CD14-positive monocyte (primary cell): ENCODE results near the gene SHISAL1. TPM values are rescaled to one million over a fixed set of nuclear protein-coding genes. Genes with fewer than 3 reads are reported as not detected.

Experiments used
- DNase-seq, 3 donors: peaks; one replicate each; pipeline ENCODE4 v3.0.0-alpha.2; 2011 to 2022
- H2AFZ ChIP-seq: 2 replicates; pipeline ENCODE4 v1.6.0; 2012; ENCODE audit warnings: mild to moderate bottlenecking, low read depth, low read length, inconsistent platforms; ENCODE audit not compliant: insufficient read depth, poor library complexity, severe bottlenecking
- H3K27ac ChIP-seq, 2 donors: 1 replicate in 1 of 2; 2 replicates in 1 of 2; pipeline ENCODE4 v1.5.1; 2012 to 2013; ENCODE audit warnings: low read length in 2 of 2, control low read depth in 1 of 2, inconsistent platforms in 1 of 2, low read depth in 1 of 2, mild to moderate bottlenecking in 1 of 2
- H3K27me3 ChIP-seq, 2 donors: one replicate each; pipeline versions ENCODE4 v1.6.0 to v1.6.1; 2011 to 2013; ENCODE audit warnings: low read length in 2 of 2; ENCODE audit not compliant: control insufficient read depth in 2 of 2, insufficient read depth in 2 of 2
- H3K36me3 ChIP-seq, 2 donors: replicated peaks in 1 of 2; 1 replicate in 1 of 2; 2 replicates in 1 of 2; pipeline versions ENCODE4 v1.5.1 to v1.6.1; 2012 to 2013; ENCODE audit warnings: low read length in 2 of 2, control low read depth in 1 of 2, inconsistent platforms in 1 of 2, mild to moderate bottlenecking in 1 of 2; ENCODE audit not compliant: insufficient read depth in 2 of 2, control insufficient read depth in 1 of 2
- H3K4me1 ChIP-seq, 2 donors: 1 replicate in 1 of 2; 2 replicates in 1 of 2; pipeline versions ENCODE4 v1.5.1 to v1.6.1; 2012 to 2013; ENCODE audit warnings: low read length in 2 of 2, control low read depth in 1 of 2, inconsistent platforms in 1 of 2, mild to moderate bottlenecking in 1 of 2, moderate library complexity in 1 of 2; ENCODE audit not compliant: insufficient read depth in 2 of 2, control insufficient read depth in 1 of 2
- H3K4me2 ChIP-seq: replicated peaks from 2 replicates; pipeline ENCODE3; 2012; ENCODE audit warnings: low read length, moderate library complexity, mild to moderate bottlenecking; ENCODE audit not compliant: poor library complexity, severe bottlenecking; ENCODE audit errors: extremely low read depth
- H3K4me3 ChIP-seq, 3 experiments: fragments of 200-600 bp in 1 of 3; sonication (generic) in 1 of 3; replicated peaks in 1 of 3; 1 replicate in 2 of 3; 2 replicates in 1 of 3; pipeline ENCODE4 v1.5.1; 2011 to 2013; ENCODE audit warnings: low read length in 3 of 3, mild to moderate bottlenecking in 3 of 3, control low read depth in 2 of 3, low read depth in 2 of 3, inconsistent platforms in 1 of 3, moderate library complexity in 1 of 3
- H3K79me2 ChIP-seq: 2 replicates; pipeline ENCODE4 v1.6.0; 2012; ENCODE audit warnings: mild to moderate bottlenecking, control low read depth, inconsistent platforms, low read length, moderate library complexity; ENCODE audit not compliant: insufficient read depth
- H3K9ac ChIP-seq: 2 replicates; pipeline ENCODE4 v1.6.0; 2017; ENCODE audit warnings: low read length, mild to moderate bottlenecking; ENCODE audit not compliant: insufficient read depth, poor library complexity, severe bottlenecking
- H3K9me3 ChIP-seq, 2 donors: replicated peaks in 1 of 2; 1 replicate in 1 of 2; 2 replicates in 1 of 2; pipeline versions ENCODE4 v1.5.1 to v1.6.1; 2012 to 2013; ENCODE audit warnings: low read length in 2 of 2, control low read depth in 1 of 2; ENCODE audit not compliant: control insufficient read depth in 1 of 2, insufficient read depth in 1 of 2
- H4K20me1 ChIP-seq: 2 replicates; pipeline ENCODE4 v1.6.0; 2012; ENCODE audit warnings: mild to moderate bottlenecking, low read length, control low read depth, moderate library complexity; ENCODE audit not compliant: insufficient read depth
- H3K27ac Mint-ChIP-seq, 7 donors: one replicate each; pipeline ENCODE4 v1.8.0; 2020; ENCODE audit warnings: mild to moderate bottlenecking in 7 of 7, mixed read lengths in 7 of 7, moderate library complexity in 6 of 7, inconsistent platforms in 2 of 7
- H3K27me3 Mint-ChIP-seq, 3 donors: one replicate each; pipeline ENCODE4 v1.8.0; 2021 to 2022; ENCODE audit warnings: low read depth in 3 of 3, mild to moderate bottlenecking in 3 of 3, mixed read lengths in 3 of 3, moderate library complexity in 3 of 3, inconsistent platforms in 1 of 3
- H3K36me3 Mint-ChIP-seq, 2 donors: one replicate each; pipeline ENCODE4 v1.8.0; 2020; ENCODE audit warnings: mixed read lengths in 2 of 2, inconsistent platforms in 1 of 2, mild to moderate bottlenecking in 1 of 2
- H3K4me1 Mint-ChIP-seq: one replicate; pipeline ENCODE4 v1.8.0; 2020; ENCODE audit warnings: mild to moderate bottlenecking, mixed read lengths
- H3K4me3 Mint-ChIP-seq, 2 donors: one replicate each; pipeline ENCODE4 v1.8.0; 2020; ENCODE audit warnings: mild to moderate bottlenecking in 2 of 2, mixed read lengths in 2 of 2, moderate library complexity in 1 of 2
- H3K9me3 Mint-ChIP-seq, 7 donors: one replicate each; pipeline ENCODE4 v1.8.0; 2020 to 2022; ENCODE audit warnings: mixed read lengths in 7 of 7, mild to moderate bottlenecking in 6 of 7, moderate library complexity in 6 of 7, inconsistent platforms in 2 of 7
- CTCF ChIP-seq: fragments of 200-600 bp; IDR thresholded peaks from one replicate; pipeline ENCODE4 v1.8.0; 2022; ENCODE audit warnings: antibody characterized with exemption, mild to moderate bottlenecking
- WGBS: methylation state at CpG from one replicate; pipeline ENCODE4 v1.1.5; 2013; ENCODE audit warnings: missing lambda C conversion rate; ENCODE audit not compliant: insufficient coverage; 5-methylcytosine and 5-hydroxymethylcytosine counted together
- intact Hi-C, 2 donors: fragments of 100-400 bp; cut with micrococcal nuclease; formaldehyde crosslinking; loops; one replicate each; pipeline versions ENCODE4 v1.15.0 to v1.15.1; 2023
- polyA plus RNA-seq, 3 donors: library from polyadenylated mRNA; depleted of rRNA in 1 of 3; unstranded in 2 of 3; stranded (reverse) in 1 of 3; fragments of 300-500 nt in 2 of 3; fragments of >200 nt in 1 of 3; fragmentation: Illumina TruSeq in 2 of 3; gene quantifications; 1 replicate in 2 of 3; 2 replicates in 1 of 3; pipeline ENCODE4 v1.2.3, GENCODE V29; 2012 to 2021

SHISAL1 gene
- polyA plus RNA-seq, 3 donors: not detected

- intact Hi-C loops: no loop called here
- WGBS: no CpG with 5 or more reads among the region's 9 CpGs
These were observed 6.9 kb upstream of the SHISAL1 start for GRCh38 chr22:44319685-44320084.

GRCh38 chr22:44318751-44319150 lies 6.0 kb upstream of the SHISAL1 start:
- H3K4me1 ChIP-seq: no peaks in the 10 kb centered on the region
- no peak overlapping the region for H3K4me2 ChIP-seq
- H3K9me3 ChIP-seq: no peaks in the 10 kb centered on the region
- H3K79me2 ChIP-seq: no peaks in the 10 kb centered on the region
- Mint-ChIP-seq H3K4me3 (no peak overlapping the region), H3K9me3 (peaks cover 0 to 2% (median 0%) of the 10 kb centered on the region in 7 donors), H3K4me1 (no peaks in the 10 kb centered on the region), H3K27ac (no peak overlapping the region), H3K27me3 (peaks cover 0 to 12% (median 6%) of the 10 kb centered on the region in 3 donors), H3K36me3 (no peaks in the 10 kb centered on the region)
- H3K9ac ChIP-seq: no peak overlapping the region
- no peak for DNase-seq
- no peak overlapping the region for H3K4me3 ChIP-seq
- 94% methylated on average over 9 of the region's 9 CpGs for WGBS
- no peak for TF ChIP-seq CTCF
- H3K36me3 ChIP-seq: no peaks in the 10 kb centered on the region
- H3K27me3 ChIP-seq: no peaks in the 10 kb centered on the region
- H3K27ac ChIP-seq: no peak overlapping the region
- H4K20me1 ChIP-seq: no peaks in the 10 kb centered on the region
- intact Hi-C loops: no loop called here
- no peak overlapping the region for H2AFZ ChIP-seq

More at GRCh38 chr22:44319685-44320084, 6.9 kb upstream of the SHISAL1 start:
- H3K9me3 Mint-ChIP-seq: peaks cover 0 to 3% (median 0%) of the 10 kb centered on the region in 7 donors
- TF ChIP-seq CTCF: no peak
- no peaks in the 10 kb centered on the region for H3K4me1 Mint-ChIP-seq
- no peak overlapping the region for H3K27ac ChIP-seq
- DNase-seq: no peak
- H3K27ac Mint-ChIP-seq: no peak overlapping the region
- no peak overlapping the region for H3K9ac ChIP-seq
- no peaks in the 10 kb centered on the region for H3K36me3 Mint-ChIP-seq
- H2AFZ ChIP-seq: no peak overlapping the region
- no peaks in the 10 kb centered on the region for H3K4me1 ChIP-seq
- H4K20me1 ChIP-seq: no peaks in the 10 kb centered on the region
- no peaks in the 10 kb centered on the region for H3K79me2 ChIP-seq
- H3K4me3 Mint-ChIP-seq: no peak overlapping the region
- H3K4me3 ChIP-seq: no peak overlapping the region
- no peaks in the 10 kb centered on the region for H3K9me3 ChIP-seq
- H3K36me3 ChIP-seq: no peaks in the 10 kb centered on the region
- H3K27me3 Mint-ChIP-seq: peaks cover 2 to 12% (median 8%) of the 10 kb centered on the region in 3 donors
- no peak overlapping the region for H3K4me2 ChIP-seq
- peaks cover 0 to 5% of the 10 kb centered on the region in 2 donors for H3K27me3 ChIP-seq
